Fibroblast of mammary gland (primary cell): ENCODE results near the gene USP1.
A peak's percentile ranks its signal among the peaks of the same experiment; 100 is the strongest.

Source experiments
- DNase-seq: peaks from one replicate; pipeline ENCODE4 v3.0.0-alpha.2; 2010; ENCODE audit warnings: low read depth
- H3K4me3 ChIP-seq: 2 replicates; pipeline ENCODE4 v1.5.1; 2011; ENCODE audit warnings: low read depth, mild to moderate bottlenecking, low read length, moderate library complexity; ENCODE audit not compliant: control insufficient read depth
- CTCF ChIP-seq: conservative IDR thresholded peaks from 2 replicates; pipeline ENCODE4 v1.5.1; 2011; ENCODE audit warnings: low read depth, low read length, inconsistent platforms; ENCODE audit not compliant: control insufficient read depth, insufficient read depth

Gene USP1

GRCh38 chr1:62395291-62395690 is 41.6 kb upstream of the USP1 start:
- no peak for DNase-seq
- no peak for TF ChIP-seq CTCF
- no peak overlapping the region for H3K4me3 ChIP-seq

- no peak for DNase-seq
- no peak for TF ChIP-seq CTCF
- no peak overlapping the region for H3K4me3 ChIP-seq
Observed at GRCh38 chr1:62396871-62397270, 40.0 kb upstream of the USP1 start.

- no peak overlapping the region for H3K4me3 ChIP-seq
- no peak for DNase-seq
- TF ChIP-seq CTCF, result no peak
Observed at GRCh38 chr1:62397301-62397700, 39.5 kb upstream of the USP1 start.

GRCh38 chr1:62398377-62398776 is 38.5 kb upstream of the USP1 start:
- no peak for TF ChIP-seq CTCF
- DNase-seq, result peak; percentile 77
- no peak overlapping the region for H3K4me3 ChIP-seq

GRCh38 chr1:62401034-62401760 is 35.7 kb upstream of the USP1 start:
- no peak for DNase-seq
- TF ChIP-seq CTCF, result no peak
- no peak overlapping the region for H3K4me3 ChIP-seq

GRCh38 chr1:62405247-62405646 is 31.6 kb upstream of the USP1 start:
- H3K4me3 ChIP-seq, result no peak overlapping the region
- TF ChIP-seq CTCF, result no peak

GRCh38 chr1:62406576-62406975 is 30.3 kb upstream of the USP1 start:
- DNase-seq, result no peak
- TF ChIP-seq CTCF, result no peak
- no peak overlapping the region for H3K4me3 ChIP-seq

More at GRCh38 chr1:62405247-62405646, 31.6 kb upstream of the USP1 start:
- DNase-seq, result no peak
